Measurements from ENCODE around the gene SLC25A43.
"Not testable (repeated sequence)": the region's sequence is repeated elsewhere in the genome, so short reads cannot be mapped to it uniquely, and the experiment has no call there.

SLC25A43 gene

DNA sequence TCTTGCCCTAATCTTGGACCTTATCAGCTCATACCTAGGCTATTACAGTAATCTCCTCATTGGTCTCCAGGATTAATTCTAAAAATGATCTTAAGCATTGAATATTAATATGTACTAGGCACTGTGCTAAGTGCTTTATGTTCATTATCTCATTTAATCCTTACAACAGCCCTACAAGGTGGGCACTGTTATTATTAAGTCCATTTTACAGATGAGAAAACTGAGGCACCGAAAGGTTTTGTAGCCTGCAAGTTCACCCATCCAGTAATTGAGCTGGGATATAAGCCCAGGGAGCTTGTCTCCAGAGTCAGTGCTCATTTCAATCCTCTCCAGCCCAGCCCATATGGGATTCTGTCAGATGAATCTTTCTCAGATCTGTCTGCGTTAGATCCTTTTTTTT is 20.8 kb downstream of the SLC25A43 start:
- no peak for DNase-seq
- peaks cover 1% of the 10 kb centered on the region for H3K36me3 Mint-ChIP-seq (ENCODE audit: low read depth)
- H3K9me3 Mint-ChIP-seq = no peaks in the 10 kb centered on the region
- no peaks in the 10 kb centered on the region for H3K4me1 Mint-ChIP-seq (ENCODE audit: low read depth)
- no peak overlapping the region for H3K4me3 Mint-ChIP-seq
- H3K27me3 Mint-ChIP-seq = no peaks in the 10 kb centered on the region
- no peak overlapping the region for H3K27ac Mint-ChIP-seq

DNA sequence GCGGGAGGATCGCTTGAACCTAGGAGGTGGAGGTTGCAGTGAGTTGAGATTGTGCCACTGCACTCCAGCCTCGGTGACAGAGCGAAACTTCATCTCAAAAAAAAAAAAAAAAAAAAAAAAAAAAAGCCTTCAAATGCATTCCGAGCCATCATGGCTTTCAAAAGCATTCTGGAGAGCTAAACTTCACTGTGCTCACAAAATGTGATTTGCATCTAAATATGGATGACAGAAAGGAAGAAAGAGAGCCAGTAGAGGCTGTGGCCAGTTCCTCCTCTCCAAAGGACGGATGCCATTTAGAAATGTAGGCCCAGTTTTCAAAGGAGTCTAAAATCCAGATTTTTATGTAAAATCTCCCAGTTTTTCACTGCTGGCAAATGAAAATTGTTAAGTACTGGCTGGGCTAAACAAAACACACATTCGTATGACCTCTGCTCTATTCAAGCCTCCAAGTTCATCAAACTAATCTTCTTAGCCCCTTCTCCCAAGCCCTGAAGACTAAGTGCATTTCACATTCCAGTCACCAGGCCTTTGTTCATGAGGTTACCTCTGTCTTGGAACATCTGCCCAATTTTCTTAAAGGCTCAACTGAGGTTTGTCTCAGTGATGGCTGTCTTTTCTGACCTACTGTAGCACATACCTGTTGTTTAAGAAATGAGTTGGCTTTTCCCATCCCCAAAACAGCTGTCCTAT is 22.0 kb downstream of the SLC25A43 start:
- no peaks in the 10 kb centered on the region for H3K9me3 Mint-ChIP-seq
- no peak for DNase-seq
- H3K27ac Mint-ChIP-seq = no peak overlapping the region
- no peak overlapping the region for H3K4me3 Mint-ChIP-seq
- H3K27me3 Mint-ChIP-seq = no peaks in the 10 kb centered on the region
- peaks cover 1% of the 10 kb centered on the region for H3K36me3 Mint-ChIP-seq (ENCODE audit: low read depth)
- no peaks in the 10 kb centered on the region for H3K4me1 Mint-ChIP-seq (ENCODE audit: low read depth)

DNA sequence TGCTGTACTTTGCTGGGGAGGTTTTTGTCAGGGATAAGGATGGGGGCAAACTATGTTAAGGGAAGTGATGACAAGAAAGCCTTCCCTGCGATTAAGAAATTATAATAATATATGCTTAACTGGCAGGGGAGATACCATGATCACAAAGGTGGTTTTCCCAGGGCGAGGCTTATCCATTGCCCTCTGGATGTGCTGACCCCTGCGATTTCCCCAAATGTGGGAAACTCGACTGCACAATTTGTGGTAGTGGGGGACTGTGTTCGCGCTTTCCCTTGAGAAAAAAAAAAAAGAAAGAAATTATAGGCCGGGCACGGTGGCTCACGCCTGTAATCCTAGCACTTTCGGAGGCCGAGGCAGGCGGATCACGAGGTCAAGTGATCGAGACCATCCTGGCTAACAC is 24.5 kb downstream of the SLC25A43 start:
- Mint-ChIP-seq H3K9me3 (no peaks in the 10 kb centered on the region), H3K36me3 (ENCODE audit: low read depth) (no peaks in the 10 kb centered on the region), H3K27me3 (no peaks in the 10 kb centered on the region), H3K4me1 (ENCODE audit: low read depth) (peaks cover 10% of the 10 kb centered on the region), H3K27ac (no peak overlapping the region), H3K4me3 (no peak overlapping the region)
- DNase-seq = no peak

DNA sequence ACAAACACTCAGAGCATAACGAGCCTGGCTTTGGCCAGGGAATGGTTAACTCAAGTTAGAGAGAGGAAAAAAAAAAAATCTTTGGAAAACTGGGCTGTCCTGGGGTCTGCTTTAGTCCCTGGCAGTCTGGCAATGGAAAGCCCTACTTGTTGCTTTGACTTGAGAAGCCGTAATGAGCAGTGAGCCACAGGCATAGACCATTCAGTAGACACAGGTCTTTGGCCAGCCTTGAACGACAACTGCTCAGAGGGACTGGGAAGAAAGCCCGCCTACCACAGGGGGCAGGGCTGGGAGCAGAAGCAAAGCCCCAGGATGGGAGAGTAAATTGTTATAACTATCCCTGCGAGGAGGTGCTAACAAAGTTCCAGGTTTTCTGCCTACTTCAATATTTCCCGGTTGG is 25.9 kb downstream of the SLC25A43 start:
- no peak for DNase-seq
- no peak overlapping the region for H3K27ac Mint-ChIP-seq
- H3K27me3 Mint-ChIP-seq = no peaks in the 10 kb centered on the region
- no peak overlapping the region for H3K4me3 Mint-ChIP-seq
- no peaks in the 10 kb centered on the region for H3K9me3 Mint-ChIP-seq
- H3K4me1 Mint-ChIP-seq (ENCODE audit: low read depth) = peaks cover 10% of the 10 kb centered on the region
- H3K36me3 Mint-ChIP-seq (ENCODE audit: low read depth) = no peaks in the 10 kb centered on the region

DNA sequence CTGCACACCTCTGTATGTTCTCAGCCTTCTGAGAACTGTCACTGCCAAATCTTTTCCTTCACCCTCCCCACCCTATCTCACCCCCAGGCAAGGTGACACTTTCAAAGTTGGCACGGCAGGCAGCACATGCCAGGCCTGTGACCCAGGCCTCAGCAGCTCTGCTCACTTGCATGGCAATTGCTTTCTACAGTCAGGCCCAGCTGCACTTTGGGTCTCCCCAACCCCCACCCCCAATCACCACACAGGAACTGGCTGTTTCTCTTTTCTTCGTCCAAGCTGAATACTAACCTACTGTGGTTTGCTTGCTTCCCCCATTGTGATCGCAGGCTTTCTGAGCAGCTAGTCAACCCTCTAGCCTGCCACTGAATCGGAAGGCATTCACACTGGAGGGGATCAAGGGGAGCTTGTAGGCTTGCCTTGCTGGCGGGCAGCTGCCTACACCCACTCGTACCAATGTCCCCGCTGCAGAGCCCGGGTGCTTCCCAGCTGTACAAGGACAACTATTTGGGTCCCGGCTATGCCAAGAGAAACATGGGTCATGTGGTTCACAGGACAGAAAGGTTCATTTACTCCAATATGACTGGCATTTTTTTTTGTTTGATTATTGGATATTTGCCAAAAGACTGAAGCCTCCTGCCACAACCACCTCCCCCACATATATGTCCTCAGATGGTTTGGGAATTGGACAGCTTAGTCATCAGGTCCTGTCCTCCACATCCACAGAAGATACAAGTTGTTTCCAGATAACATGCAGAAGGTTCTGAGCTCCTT is 28.1 kb downstream of the SLC25A43 start:
- Mint-ChIP-seq H3K9me3 (no peaks in the 10 kb centered on the region), H3K4me1 (ENCODE audit: low read depth) (peaks cover 10% of the 10 kb centered on the region), H3K27me3 (no peaks in the 10 kb centered on the region), H3K4me3 (no peak overlapping the region), H3K36me3 (ENCODE audit: low read depth) (no peaks in the 10 kb centered on the region), H3K27ac (no peak overlapping the region)
- peak; percentile 31 for DNase-seq

DNA sequence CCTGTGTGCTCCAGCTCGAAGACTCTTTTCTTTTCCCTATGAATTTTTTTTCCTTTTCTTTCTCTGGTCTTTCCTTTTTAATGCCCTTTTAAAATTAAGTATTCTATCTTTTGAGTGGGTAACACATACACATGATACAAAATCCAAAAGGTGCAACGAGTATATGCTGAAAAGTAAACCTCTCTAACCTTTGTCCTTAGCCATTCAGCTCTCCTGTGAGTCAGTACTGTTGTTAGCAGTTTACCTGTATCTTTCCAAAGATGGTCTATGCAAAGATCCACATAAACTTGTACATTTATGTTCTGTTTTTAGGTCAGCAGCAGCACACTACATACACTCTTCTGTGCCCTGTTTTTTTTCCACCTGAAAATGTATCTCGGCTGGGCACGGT is 28.7 kb downstream of the SLC25A43 start:
- Mint-ChIP-seq H3K9me3 (no peaks in the 10 kb centered on the region), H3K36me3 (ENCODE audit: low read depth) (no peaks in the 10 kb centered on the region), H3K27ac (no peak overlapping the region), H3K27me3 (no peaks in the 10 kb centered on the region), H3K4me1 (ENCODE audit: low read depth) (peaks cover 10% of the 10 kb centered on the region), H3K4me3 (no peak overlapping the region)
- DNase-seq = no peak

DNA sequence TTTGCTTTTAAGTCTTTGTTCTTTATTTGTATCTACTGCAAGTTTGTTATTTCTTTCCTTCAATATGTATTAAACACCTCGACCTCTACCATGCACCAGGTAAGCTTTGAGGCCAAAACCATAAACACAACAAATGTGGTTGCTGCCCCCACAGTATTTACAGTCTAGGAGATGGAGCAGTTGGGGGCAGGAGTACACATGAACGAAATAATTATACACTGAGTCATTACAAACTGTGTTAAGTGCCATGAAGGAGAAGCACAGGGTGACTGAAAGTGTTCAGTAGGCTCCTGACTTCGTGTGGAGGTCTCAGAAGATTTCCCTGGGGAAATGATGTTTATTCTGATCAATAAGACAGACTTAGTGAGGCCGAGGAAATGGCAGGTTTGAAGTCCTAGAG is 30.3 kb downstream of the SLC25A43 start:
- no peaks in the 10 kb centered on the region for H3K36me3 Mint-ChIP-seq (ENCODE audit: low read depth)
- H3K27me3 Mint-ChIP-seq = no peaks in the 10 kb centered on the region

DNA sequence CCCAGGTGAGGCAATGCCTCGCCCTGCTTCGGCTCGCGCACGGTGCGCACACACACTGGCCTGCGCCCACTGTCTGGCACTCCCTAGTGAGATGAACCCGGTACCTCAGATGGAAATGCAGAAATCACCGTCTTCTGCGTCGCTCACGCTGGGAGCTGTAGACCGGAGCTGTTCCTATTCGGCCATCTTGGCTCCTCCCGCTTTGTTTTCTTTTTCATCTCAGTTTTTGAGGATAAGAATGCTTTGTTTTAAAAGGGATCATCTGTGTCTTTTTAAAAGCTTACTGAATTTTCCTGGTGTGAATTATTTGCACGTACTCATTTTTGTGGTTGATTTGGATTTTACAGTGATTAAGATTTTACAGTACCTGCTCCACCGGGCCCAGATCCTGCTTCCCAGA is 42.2 kb downstream of the SLC25A43 start:
- H3K4me3 Mint-ChIP-seq; H3K9me3 Mint-ChIP-seq; DNase-seq; H3K36me3 Mint-ChIP-seq (ENCODE audit: low read depth); H3K27ac Mint-ChIP-seq; H3K4me1 Mint-ChIP-seq (ENCODE audit: low read depth): not testable (repeated sequence)
- H3K27me3 Mint-ChIP-seq = peaks cover 17% of the 10 kb centered on the region

More for the DNA sequence above, 30.3 kb downstream of the SLC25A43 start:
- no peak for DNase-seq
- H3K9me3 Mint-ChIP-seq = no peaks in the 10 kb centered on the region
- H3K4me1 Mint-ChIP-seq (ENCODE audit: low read depth) = peaks cover 10% of the 10 kb centered on the region
- no peak overlapping the region for H3K4me3 Mint-ChIP-seq
- H3K27ac Mint-ChIP-seq = no peak overlapping the region

DNA sequence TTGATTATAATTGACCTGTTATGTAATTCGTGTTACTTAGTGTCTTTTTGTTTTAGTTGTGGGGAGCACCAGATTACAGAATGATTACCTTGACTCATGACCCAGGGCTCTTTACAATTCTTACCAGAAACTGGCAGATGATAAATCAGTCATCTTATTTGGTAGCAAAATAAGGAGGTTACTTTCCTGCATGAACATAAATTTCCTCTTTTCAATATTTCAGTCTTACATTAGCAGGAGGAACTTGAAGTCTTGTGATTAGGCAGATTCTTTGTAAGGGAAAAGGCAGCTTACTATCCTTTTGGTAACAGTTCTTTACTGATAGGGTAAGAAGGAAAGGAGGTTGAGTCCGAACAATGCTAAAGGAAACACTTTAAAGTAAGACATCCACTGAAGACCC is 43.1 kb downstream of the SLC25A43 start:
- H3K27ac Mint-ChIP-seq = no peak overlapping the region
- peaks cover 17% of the 10 kb centered on the region for H3K27me3 Mint-ChIP-seq
- DNase-seq = no peak
- H3K4me3 Mint-ChIP-seq = no peak overlapping the region
- no peaks in the 10 kb centered on the region for H3K36me3 Mint-ChIP-seq (ENCODE audit: low read depth)
- H3K9me3 Mint-ChIP-seq = no peaks in the 10 kb centered on the region
- no peaks in the 10 kb centered on the region for H3K4me1 Mint-ChIP-seq (ENCODE audit: low read depth)

DNA sequence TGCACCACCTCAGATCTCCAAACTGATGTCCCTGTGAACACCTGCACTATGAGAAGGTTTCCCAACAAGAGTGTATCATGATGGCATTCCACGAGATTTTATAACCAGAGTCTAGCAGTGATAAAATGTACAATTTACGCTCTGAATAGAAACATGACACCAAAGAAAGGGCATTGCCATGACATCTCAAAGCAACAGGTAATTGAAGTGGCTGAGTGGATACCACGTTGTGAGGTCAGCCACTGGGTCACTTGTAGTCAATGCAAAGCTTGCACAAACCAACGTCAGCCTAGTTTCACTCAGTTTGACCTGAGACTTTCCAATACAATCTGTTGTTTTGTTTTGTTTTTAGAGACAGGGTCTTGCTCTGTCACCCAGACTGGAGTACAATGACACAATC is 54.1 kb downstream of the SLC25A43 start:
- no peak for DNase-seq
- Mint-ChIP-seq H3K4me3 (no peak overlapping the region), H3K27ac (no peak overlapping the region), H3K27me3 (peaks cover 9% of the 10 kb centered on the region), H3K36me3 (ENCODE audit: low read depth) (no peaks in the 10 kb centered on the region), H3K9me3 (no peaks in the 10 kb centered on the region), H3K4me1 (ENCODE audit: low read depth) (no peaks in the 10 kb centered on the region)

DNA sequence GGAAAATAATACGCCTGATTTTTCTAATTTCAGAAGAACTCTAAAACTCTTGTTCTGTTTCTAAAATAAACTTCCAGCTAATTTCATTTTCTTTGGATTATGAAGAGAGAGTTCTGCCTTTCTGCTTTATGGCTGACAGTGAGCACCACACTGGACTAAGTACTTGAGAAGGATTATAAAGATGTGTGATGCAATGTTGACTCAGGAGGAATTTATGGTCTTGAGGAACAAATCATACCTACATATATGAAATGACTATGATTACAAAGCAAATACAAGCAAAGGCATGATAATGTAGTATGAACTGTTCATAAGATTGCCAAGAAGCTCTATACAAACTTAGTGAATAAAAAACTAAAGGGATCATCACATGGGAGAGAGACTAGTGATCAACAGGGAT is 56.1 kb downstream of the SLC25A43 start:
- no peak for DNase-seq
- Mint-ChIP-seq H3K36me3 (ENCODE audit: low read depth) (no peaks in the 10 kb centered on the region), H3K9me3 (no peaks in the 10 kb centered on the region), H3K4me3 (no peak overlapping the region), H3K4me1 (ENCODE audit: low read depth) (no peaks in the 10 kb centered on the region), H3K27ac (no peak overlapping the region), H3K27me3 (peaks cover 3% of the 10 kb centered on the region)

DNA sequence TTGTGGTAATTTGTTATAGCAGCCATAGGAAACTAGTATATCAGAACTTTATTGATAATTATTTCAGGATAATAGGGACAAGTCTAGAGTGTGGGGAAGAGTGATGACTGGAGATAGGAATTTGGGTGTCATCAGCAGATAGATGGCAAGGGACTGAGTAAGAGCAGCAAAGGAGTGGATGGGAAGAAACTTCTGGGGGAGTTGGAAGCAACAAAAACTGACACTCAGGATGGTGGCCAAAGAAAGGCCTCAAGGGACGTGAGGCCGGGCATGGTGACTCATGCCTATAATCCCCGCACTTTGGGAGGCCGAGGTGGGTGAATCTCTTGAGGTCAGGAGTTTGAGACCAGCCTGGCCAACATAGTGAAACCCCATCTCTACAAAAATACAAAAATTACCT is 60.0 kb downstream of the SLC25A43 start:
- Mint-ChIP-seq H3K27ac (no peak overlapping the region), H3K36me3 (ENCODE audit: low read depth) (no peaks in the 10 kb centered on the region), H3K9me3 (no peaks in the 10 kb centered on the region), H3K27me3 (peaks cover 3% of the 10 kb centered on the region), H3K4me1 (ENCODE audit: low read depth) (no peaks in the 10 kb centered on the region), H3K4me3 (no peak overlapping the region)
- no peak for DNase-seq

DNA sequence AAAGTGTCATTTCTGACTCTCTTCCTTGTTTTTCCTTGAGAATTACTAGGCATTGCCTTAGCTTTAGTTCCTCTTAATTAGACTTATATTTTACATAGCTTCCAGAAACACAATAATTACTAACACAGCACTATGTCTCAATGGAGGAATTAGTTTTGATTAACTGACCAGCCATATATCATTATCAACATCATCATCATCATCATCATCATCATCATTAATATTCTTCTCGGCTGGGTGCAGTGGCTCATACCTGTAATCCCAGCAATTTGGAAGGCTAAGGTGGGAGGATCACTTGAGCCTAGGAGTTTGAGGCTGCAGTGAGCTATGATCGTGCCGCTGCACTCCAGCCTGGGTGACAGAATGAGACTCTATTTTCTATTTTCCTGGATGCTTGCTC is 66.4 kb downstream of the SLC25A43 start:
- no peak for DNase-seq
- Mint-ChIP-seq H3K4me1 (ENCODE audit: low read depth) (peaks cover 12% of the 10 kb centered on the region), H3K27ac (no peak overlapping the region), H3K9me3 (no peaks in the 10 kb centered on the region), H3K36me3 (ENCODE audit: low read depth) (peaks cover 20% of the 10 kb centered on the region), H3K4me3 (no peak overlapping the region), H3K27me3 (no peaks in the 10 kb centered on the region)

DNA sequence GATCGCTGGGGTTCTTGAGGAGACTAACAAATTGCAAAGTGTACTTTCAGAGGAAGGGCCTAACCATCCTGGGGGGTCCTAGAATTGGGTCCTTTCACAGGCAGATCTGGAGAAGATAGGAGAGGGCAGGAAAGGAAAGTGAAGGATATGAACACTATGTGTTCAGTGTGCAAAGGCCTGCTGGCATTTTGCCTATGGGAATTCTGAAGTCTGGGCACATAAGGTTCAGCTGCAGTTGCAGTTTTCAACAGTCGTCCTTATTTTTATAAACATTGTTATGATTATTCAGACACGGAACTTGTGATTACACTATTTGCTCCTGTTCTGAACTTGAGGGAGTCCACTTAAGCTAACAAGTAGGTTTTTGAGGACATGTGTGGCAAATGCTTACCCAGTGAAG is 67.8 kb downstream of the SLC25A43 start:
- no peaks in the 10 kb centered on the region for H3K9me3 Mint-ChIP-seq
- H3K27ac Mint-ChIP-seq = no peak overlapping the region
- no peaks in the 10 kb centered on the region for H3K27me3 Mint-ChIP-seq
- peaks cover 12% of the 10 kb centered on the region for H3K4me1 Mint-ChIP-seq (ENCODE audit: low read depth)
- H3K36me3 Mint-ChIP-seq (ENCODE audit: low read depth) = peaks cover 32% of the 10 kb centered on the region
- no peak overlapping the region for H3K4me3 Mint-ChIP-seq
- DNase-seq = no peak

DNA sequence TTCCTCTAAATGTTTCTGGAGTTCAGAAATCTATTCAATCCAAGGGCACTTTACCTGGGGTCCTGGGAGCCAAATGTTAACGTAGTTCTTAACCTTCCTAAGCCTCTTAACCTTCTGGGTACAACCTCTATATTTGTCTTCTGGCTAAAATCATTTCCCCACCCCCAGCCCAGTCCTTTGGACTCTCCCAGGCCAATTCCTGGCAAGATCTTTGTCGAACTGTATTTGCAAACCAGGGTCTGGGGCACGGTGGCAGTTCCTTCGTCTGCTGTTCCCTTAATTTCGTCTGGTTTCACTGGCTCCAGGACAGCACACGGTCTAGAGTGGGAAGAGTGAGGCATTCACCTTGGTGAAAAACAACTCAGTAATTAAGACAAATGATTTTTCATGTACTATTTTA is 68.3 kb downstream of the SLC25A43 start:
- Mint-ChIP-seq H3K27me3 (no peaks in the 10 kb centered on the region), H3K9me3 (no peaks in the 10 kb centered on the region), H3K4me1 (ENCODE audit: low read depth) (peaks cover 12% of the 10 kb centered on the region), H3K36me3 (ENCODE audit: low read depth) (peaks cover 36% of the 10 kb centered on the region), H3K4me3 (peak overlapping the region; percentile 89), H3K27ac (no peak overlapping the region)
- no peak for DNase-seq
